ENCODE measurements around the gene CAPN12. TPM values are rescaled to one million over a fixed set of nuclear protein-coding genes. Genes with fewer than 3 reads are reported as not detected.
"Not testable (repeated sequence)": the region's sequence is repeated elsewhere in the genome, so short reads cannot be mapped to it uniquely, and the experiment has no call there.

The CAPN12 gene
- total RNA-seq, 2 donors from 2014 or later = 6.8 to 9.0 TPM

DNA sequence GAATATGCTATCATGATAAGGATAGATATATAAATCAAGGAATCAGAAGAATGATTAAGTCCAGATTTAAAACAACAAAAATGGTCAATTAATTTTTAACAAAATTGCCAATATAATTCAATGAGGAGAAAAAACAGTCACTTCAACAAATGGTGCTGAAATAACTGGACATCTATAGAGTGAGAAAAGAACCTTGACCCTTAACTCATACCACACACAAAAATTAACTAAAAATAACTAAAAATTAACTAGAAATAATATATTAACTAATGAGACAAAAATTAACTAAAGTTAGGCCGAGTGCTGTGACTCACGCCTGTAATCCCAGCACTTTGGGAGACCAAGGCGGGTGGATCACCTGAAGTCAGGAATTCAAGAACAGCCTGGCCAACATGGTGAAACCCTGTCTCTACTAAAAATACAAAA lies 19.5 kb upstream of the CAPN12 start:
- Mint-ChIP-seq H3K4me3 (no peak overlapping the region), H3K36me3 (ENCODE audit: low read depth) (no peaks in the 10 kb centered on the region), H3K27me3 (no peaks in the 10 kb centered on the region), H3K4me1 (peaks cover 7% of the 10 kb centered on the region), H3K27ac (no peak overlapping the region)
- H3K9me3 ChIP-seq (ENCODE audit: control insufficient read depth, low read length, poor library complexity, severe bottlenecking) = no peaks in the 10 kb centered on the region
- DNase-seq = no peak
- no peak for ATAC-seq

- not testable (repeated sequence) for ATAC-seq; H3K4me3 Mint-ChIP-seq; DNase-seq; H3K9me3 ChIP-seq (ENCODE audit: control insufficient read depth, low read length, poor library complexity, severe bottlenecking); H3K36me3 Mint-ChIP-seq (ENCODE audit: low read depth); H3K27me3 Mint-ChIP-seq; H3K4me1 Mint-ChIP-seq
- peak overlapping the region; percentile 68 for H3K27ac Mint-ChIP-seq
Observed at GRCh38 chr19:38761884-38762389, 17.7 kb upstream of the CAPN12 start.

DNA sequence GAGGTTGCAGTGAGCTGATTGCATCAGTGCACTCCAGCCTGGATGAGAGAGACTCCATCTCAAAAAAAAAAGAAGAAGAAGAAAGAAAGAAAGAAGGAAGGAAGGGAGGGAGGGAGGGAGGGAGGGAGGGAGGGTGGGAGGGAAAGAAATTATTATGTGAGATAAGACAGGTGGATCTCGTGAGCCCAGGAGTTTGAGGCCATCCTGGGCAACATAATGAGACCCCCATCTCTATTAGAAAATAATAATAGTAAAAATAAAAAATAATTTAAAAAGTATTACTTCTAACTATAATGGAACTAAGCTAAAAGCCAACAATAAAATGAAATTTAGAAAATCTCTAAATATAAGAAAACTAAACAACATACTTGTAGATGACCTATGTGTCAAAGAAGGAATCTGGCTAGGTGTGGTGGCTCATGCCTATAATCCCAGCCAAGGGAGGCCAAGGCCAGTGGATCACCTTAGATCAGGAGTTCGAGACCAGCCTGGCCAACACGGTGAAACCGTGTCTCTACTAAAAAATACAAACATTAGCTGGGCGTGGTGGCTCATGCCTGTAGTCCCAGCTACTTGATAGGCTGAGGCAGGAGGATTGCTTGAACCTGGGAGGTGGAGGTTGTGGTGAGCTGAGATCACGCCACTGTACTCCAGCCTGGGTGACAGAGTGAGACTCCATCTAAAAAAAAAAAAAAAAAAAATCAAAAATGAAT lies 16.7 kb upstream of the CAPN12 start:
- not testable (repeated sequence) for H3K9me3 ChIP-seq (ENCODE audit: control insufficient read depth, low read length, poor library complexity, severe bottlenecking); DNase-seq; H3K36me3 Mint-ChIP-seq (ENCODE audit: low read depth); H3K4me3 Mint-ChIP-seq; ATAC-seq; H3K4me1 Mint-ChIP-seq; H3K27me3 Mint-ChIP-seq
- peak overlapping the region; percentile 68 for H3K27ac Mint-ChIP-seq

DNA sequence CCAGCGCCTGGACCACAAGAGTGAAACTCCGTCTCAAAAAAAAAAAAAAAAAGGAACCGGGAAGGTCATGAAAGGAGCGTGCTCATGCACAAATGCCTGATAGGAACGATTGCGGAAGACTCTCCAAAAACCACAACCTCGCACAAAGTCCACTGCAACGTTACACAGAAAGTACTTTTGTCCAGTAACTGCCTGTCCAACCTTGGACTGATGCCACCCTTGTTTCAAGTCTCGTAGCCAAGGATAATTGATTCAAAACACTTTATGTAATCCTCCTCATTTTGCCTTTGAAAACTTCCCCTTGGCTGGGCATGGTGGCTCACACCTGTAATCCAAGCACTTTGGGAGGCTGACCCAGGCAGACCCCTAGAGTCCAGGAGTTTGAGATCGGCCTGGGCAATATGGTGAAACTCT lies 15.3 kb upstream of the CAPN12 start:
- no peaks in the 10 kb centered on the region for H3K9me3 ChIP-seq (ENCODE audit: control insufficient read depth, low read length, poor library complexity, severe bottlenecking)
- no peak for ATAC-seq
- Mint-ChIP-seq H3K4me1 (peaks cover 6% of the 10 kb centered on the region), H3K36me3 (ENCODE audit: low read depth) (no peaks in the 10 kb centered on the region), H3K4me3 (no peak overlapping the region), H3K27me3 (no peaks in the 10 kb centered on the region), H3K27ac (no peak overlapping the region)
- DNase-seq = no peak

DNA sequence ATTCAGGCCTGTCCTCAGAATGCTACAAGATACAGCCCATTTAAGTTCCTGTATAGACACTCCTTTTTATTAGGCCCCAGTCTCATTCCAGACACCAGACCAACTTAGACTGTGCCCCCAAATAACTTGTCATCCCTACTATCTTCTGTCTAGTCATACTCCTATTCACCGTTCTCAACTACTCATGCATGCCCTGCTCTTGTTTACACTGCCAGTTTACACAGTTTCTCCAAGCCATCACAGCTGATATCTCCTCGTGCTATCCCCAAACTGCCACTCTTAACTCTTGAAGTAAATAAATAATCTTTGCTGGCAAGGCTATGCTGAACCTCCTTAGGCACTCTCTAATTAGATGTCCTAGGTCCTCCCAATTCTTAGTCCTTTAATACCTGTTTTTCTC lies 9.9 kb upstream of the CAPN12 start:
- ATAC-seq; H3K9me3 ChIP-seq (ENCODE audit: control insufficient read depth, low read length, poor library complexity, severe bottlenecking); H3K27ac Mint-ChIP-seq; H3K27me3 Mint-ChIP-seq; DNase-seq; H3K4me1 Mint-ChIP-seq; H3K4me3 Mint-ChIP-seq; H3K36me3 Mint-ChIP-seq (ENCODE audit: low read depth): not testable (repeated sequence)

DNA sequence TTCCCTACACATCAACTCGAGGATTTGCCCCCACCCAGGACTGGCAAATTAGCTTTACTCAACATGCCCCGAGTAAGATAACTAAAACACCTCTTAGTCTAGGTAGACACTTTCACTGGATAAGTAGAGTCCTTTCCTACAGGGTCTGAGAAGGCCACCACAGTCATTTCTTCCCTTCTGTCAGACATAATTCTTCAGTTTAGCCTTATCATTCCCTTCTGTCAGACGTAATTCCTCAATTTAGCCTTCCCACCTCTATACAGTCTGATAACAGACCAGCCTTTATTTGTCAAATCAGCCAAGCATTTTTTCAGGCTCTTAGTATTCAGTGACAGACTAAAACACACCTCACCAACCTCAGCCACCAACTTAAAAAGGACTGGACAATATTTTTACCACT lies 9.5 kb upstream of the CAPN12 start:
- H3K9me3 ChIP-seq (ENCODE audit: control insufficient read depth, low read length, poor library complexity, severe bottlenecking); H3K4me3 Mint-ChIP-seq; DNase-seq; H3K36me3 Mint-ChIP-seq (ENCODE audit: low read depth); H3K27ac Mint-ChIP-seq; H3K27me3 Mint-ChIP-seq; H3K4me1 Mint-ChIP-seq; ATAC-seq: not testable (repeated sequence)

DNA sequence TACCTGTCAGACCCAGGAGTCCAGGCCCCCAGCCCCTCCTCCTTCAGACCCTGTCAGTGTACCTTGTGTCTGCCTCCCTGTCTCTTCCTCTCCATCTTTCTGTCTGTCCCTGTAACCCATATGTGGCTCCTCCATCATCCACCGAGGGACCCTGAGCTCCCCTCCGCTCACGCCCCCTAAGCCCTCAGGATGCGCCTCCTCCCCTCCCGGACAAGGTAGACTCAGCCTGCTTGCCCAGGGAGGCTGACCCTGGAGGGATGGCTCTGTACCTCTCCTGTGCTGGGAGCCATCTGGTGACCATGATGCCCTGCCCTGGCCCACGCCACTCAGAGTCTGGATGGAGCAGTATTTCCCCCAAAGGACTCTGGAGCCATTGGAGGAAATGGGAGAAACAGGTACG lies 1.0 kb upstream of the CAPN12 start:
- H3K9me3 ChIP-seq (ENCODE audit: control insufficient read depth, low read length, poor library complexity, severe bottlenecking) = no peaks in the 10 kb centered on the region
- Mint-ChIP-seq H3K27ac (no peak overlapping the region), H3K4me3 (no peak overlapping the region), H3K4me1 (peaks cover 7% of the 10 kb centered on the region), H3K27me3 (peaks cover 1% of the 10 kb centered on the region), H3K36me3 (ENCODE audit: low read depth) (no peaks in the 10 kb centered on the region)
- DNase-seq (no peak), ATAC-seq (no peak)

DNA sequence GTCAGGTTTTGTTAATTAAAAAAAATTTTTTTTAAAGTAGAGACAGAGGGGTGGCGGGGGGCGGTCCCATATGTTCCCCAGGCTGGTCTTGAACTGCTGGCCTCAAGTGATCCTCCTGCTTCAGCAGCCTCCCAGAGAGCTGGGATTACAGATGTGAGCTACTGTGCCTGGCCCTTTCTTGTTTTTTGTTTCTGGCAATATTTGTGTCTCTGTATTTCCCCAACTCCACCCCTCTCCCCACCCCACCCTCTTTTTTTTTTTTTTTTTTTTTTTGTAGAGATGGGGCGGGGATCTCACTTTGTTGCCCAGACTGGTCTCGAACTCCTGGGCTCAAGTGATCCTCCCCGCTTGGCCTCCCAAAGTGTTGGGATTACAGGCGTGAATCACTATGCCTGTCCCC lies 600 bp upstream of the CAPN12 start:
- H3K9me3 ChIP-seq (ENCODE audit: control insufficient read depth, low read length, poor library complexity, severe bottlenecking) = no peaks in the 10 kb centered on the region
- H3K27me3 Mint-ChIP-seq = no peaks in the 10 kb centered on the region
- peaks cover 7% of the 10 kb centered on the region for H3K4me1 Mint-ChIP-seq
- H3K27ac Mint-ChIP-seq = no peak overlapping the region
- no peak for DNase-seq
- H3K36me3 Mint-ChIP-seq (ENCODE audit: low read depth) = no peaks in the 10 kb centered on the region
- no peak for ATAC-seq
- no peak overlapping the region for H3K4me3 Mint-ChIP-seq

GRCh38 chr19:38743394-38744297 lies 628 bp downstream of the CAPN12 start:
- Mint-ChIP-seq H3K4me3 (no peak overlapping the region), H3K27me3 (no peaks in the 10 kb centered on the region), H3K36me3 (ENCODE audit: low read depth) (no peaks in the 10 kb centered on the region), H3K4me1 (peaks cover 14% of the 10 kb centered on the region), H3K27ac (no peak overlapping the region)
- no peaks in the 10 kb centered on the region for H3K9me3 ChIP-seq (ENCODE audit: control insufficient read depth, low read length, poor library complexity, severe bottlenecking)
- DNase-seq (no peak), ATAC-seq (no peak)

GRCh38 chr19:38742906-38743305 lies 1.4 kb downstream of the CAPN12 start:
- H3K27me3 Mint-ChIP-seq = no peaks in the 10 kb centered on the region
- DNase-seq = no peak
- no peaks in the 10 kb centered on the region for H3K9me3 ChIP-seq (ENCODE audit: control insufficient read depth, low read length, poor library complexity, severe bottlenecking)
- H3K4me3 Mint-ChIP-seq = no peak overlapping the region
- peak overlapping the region; percentile 47 for H3K27ac Mint-ChIP-seq
- peaks cover under 1% of the 10 kb centered on the region for H3K36me3 Mint-ChIP-seq (ENCODE audit: low read depth)
- ATAC-seq = no peak
- H3K4me1 Mint-ChIP-seq = peaks cover 19% of the 10 kb centered on the region

DNA sequence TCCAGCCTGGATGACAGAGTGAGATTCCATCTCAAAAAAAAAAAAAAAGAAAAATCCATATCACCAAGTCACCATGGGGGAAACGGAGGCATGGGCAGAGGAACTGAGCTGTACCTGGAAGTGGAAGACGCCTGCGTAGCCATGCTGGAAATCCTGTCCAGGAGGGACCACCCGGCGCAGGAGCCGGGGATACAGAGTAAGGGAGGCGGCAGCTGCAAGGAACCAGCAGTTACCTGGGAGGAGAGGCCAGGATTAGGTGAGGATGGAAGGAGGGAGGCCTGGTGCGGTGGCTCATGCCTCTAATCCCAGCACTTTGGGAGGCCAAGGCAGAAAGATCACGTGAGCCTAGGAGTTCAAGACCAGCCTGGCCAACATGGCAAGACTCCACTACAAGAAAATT lies 2.0 kb downstream of the CAPN12 start:
- Mint-ChIP-seq H3K27me3 (no peaks in the 10 kb centered on the region), H3K36me3 (ENCODE audit: low read depth) (peaks cover 3% of the 10 kb centered on the region), H3K27ac (peak overlapping the region; percentile 47), H3K4me1 (peaks cover 23% of the 10 kb centered on the region), H3K4me3 (no peak overlapping the region)
- H3K9me3 ChIP-seq (ENCODE audit: control insufficient read depth, low read length, poor library complexity, severe bottlenecking) = no peaks in the 10 kb centered on the region
- ATAC-seq = no peak
- no peak for DNase-seq

GRCh38 chr19:38741670-38742069 lies 2.6 kb downstream of the CAPN12 start:
- no peaks in the 10 kb centered on the region for H3K27me3 Mint-ChIP-seq
- peaks cover 24% of the 10 kb centered on the region for H3K4me1 Mint-ChIP-seq
- H3K9me3 ChIP-seq (ENCODE audit: control insufficient read depth, low read length, poor library complexity, severe bottlenecking) = no peaks in the 10 kb centered on the region
- DNase-seq = no peak
- no peak for ATAC-seq
- H3K27ac Mint-ChIP-seq = no peak overlapping the region
- peaks cover 3% of the 10 kb centered on the region for H3K36me3 Mint-ChIP-seq (ENCODE audit: low read depth)
- H3K4me3 Mint-ChIP-seq = no peak overlapping the region

GRCh38 chr19:38740932-38741331 lies 3.3 kb downstream of the CAPN12 start:
- ATAC-seq (no peak), DNase-seq (no peak)
- no peaks in the 10 kb centered on the region for H3K9me3 ChIP-seq (ENCODE audit: control insufficient read depth, low read length, poor library complexity, severe bottlenecking)
- Mint-ChIP-seq H3K27me3 (no peaks in the 10 kb centered on the region), H3K4me1 (peaks cover 28% of the 10 kb centered on the region), H3K4me3 (no peak overlapping the region), H3K36me3 (ENCODE audit: low read depth) (peaks cover 3% of the 10 kb centered on the region), H3K27ac (no peak overlapping the region)

All from T-helper 17 cell (primary cell).